ENCODE results near the gene RIN3.

DNA sequence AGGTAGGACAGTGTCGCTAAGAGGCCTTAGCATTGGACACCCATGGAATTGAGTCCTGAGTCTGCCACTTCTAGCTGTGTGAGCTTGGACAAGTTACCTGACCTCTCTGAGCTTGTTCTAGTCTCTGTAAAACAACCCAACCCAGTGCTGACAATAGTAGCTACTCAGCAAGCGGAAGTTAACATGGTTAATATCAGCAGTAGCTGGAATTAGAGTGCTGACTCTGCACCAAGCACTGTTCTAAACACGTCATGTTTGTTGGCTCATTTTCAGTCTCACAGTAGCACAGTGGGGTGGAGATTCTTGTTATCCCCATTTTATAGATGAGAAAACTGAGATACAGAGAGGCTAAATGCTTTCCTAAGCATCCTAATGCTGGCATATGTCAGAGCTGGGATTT, 47.5 kb upstream of the RIN3 start:
- TF ChIP-seq, protein P1, sequence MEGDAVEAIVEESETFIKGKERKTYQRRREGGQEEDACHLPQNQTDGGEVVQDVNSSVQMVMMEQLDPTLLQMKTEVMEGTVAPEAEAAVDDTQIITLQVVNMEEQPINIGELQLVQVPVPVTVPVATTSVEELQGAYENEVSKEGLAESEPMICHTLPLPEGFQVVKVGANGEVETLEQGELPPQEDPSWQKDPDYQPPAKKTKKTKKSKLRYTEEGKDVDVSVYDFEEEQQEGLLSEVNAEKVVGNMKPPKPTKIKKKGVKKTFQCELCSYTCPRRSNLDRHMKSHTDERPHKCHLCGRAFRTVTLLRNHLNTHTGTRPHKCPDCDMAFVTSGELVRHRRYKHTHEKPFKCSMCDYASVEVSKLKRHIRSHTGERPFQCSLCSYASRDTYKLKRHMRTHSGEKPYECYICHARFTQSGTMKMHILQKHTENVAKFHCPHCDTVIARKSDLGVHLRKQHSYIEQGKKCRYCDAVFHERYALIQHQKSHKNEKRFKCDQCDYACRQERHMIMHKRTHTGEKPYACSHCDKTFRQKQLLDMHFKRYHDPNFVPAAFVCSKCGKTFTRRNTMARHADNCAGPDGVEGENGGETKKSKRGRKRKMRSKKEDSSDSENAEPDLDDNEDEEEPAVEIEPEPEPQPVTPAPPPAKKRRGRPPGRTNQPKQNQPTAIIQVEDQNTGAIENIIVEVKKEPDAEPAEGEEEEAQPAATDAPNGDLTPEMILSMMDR (IDR thresholded peaks at IDR 0.05; ENCODE audit: low read depth, low read length) = no peak
- no peak for TF ChIP-seq MYC (IDR thresholded peaks at IDR 0.05; ENCODE audit: low read depth, low read length)

Measured in NB4 (cell line).